H1 (cell line): ENCODE results near the gene NR3C2. TPM values are rescaled to one million over a fixed set of nuclear protein-coding genes. Genes with fewer than 3 reads are reported as not detected.

Source experiments
- CTCF ChIA-PET: fragments of 300-600 bp; sonication (Branson Sonifier 250); formaldehyde crosslinking; loops from one replicate; lab custom pipeline; 2021; ENCODE audit not compliant: partially characterized antibody; lab: Charles Lee
- POLR2A ChIA-PET: fragments of 300-600 bp; sonication (Branson Sonifier 250); formaldehyde crosslinking; loops from one replicate; lab custom pipeline; 2021; ENCODE audit warnings: inconsistent platforms; ENCODE audit not compliant: partially characterized antibody; lab: Charles Lee
- DNase-seq, 2 experiments: peaks; one replicate each; pipeline versions ENCODE4 v3.0.0 to v3.0.0-alpha.2; 2010 to 2022; ENCODE audit warnings: low spot score in 2 of 2, low read depth in 1 of 2, mixed read lengths in 1 of 2
- FAIRE-seq: peaks from 2 replicates; lab custom pipeline; 2011; peaks lifted over from hg19 to GRCh38; lab: Jason Lieb, UNC
- H2AFZ ChIP-seq: 2 replicates; pipeline ENCODE4 v1.8.1; 2012; ENCODE audit warnings: low read length, inconsistent platforms
- H2AK5ac ChIP-seq: 2 replicates; pipeline ENCODE4 v1.6.1; 2013; ENCODE audit warnings: low read depth, low read length
- H2BK120ac ChIP-seq: replicated peaks from 2 replicates; pipeline ENCODE3; 2013; ENCODE audit warnings: low read depth, low read length, inconsistent platforms
- H2BK12ac ChIP-seq: 2 replicates; pipeline ENCODE4 v1.6.1; 2013; ENCODE audit warnings: low read depth, low read length
- H2BK15ac ChIP-seq: 2 replicates; pipeline ENCODE4 v1.6.1; 2013; ENCODE audit warnings: low read length
- H2BK20ac ChIP-seq: 2 replicates; pipeline ENCODE4 v1.6.1; 2013; ENCODE audit warnings: low read length
- H2BK5ac ChIP-seq: 2 replicates; pipeline ENCODE4 v1.6.1; 2013; ENCODE audit warnings: low read depth, low read length
- H3K14ac ChIP-seq: 2 replicates; pipeline ENCODE4 v1.6.1; 2013; ENCODE audit warnings: inconsistent platforms; ENCODE audit not compliant: insufficient read length
- H3K18ac ChIP-seq: 2 replicates; pipeline ENCODE4 v1.6.1; 2013; ENCODE audit warnings: low read length; ENCODE audit errors: extremely low read depth
- H3K23ac ChIP-seq: 2 replicates; pipeline ENCODE4 v1.6.1; 2013; ENCODE audit warnings: inconsistent platforms; ENCODE audit not compliant: insufficient read length
- H3K23me2 ChIP-seq: 2 replicates; pipeline ENCODE4 v1.6.1; 2013; ENCODE audit warnings: low read depth, low read length
- H3K27ac ChIP-seq: 2 replicates; pipeline ENCODE4 v1.6.1; 2011; ENCODE audit warnings: low read depth, low read length, inconsistent platforms
- H3K27me3 ChIP-seq, 4 experiments: replicated peaks in 1 of 4; 1 replicate in 1 of 4; 2 replicates in 3 of 4; pipeline versions ENCODE4 v1.6.1 to v1.8.1; 2011 to 2013; ENCODE audit warnings: low read length in 3 of 4, mild to moderate bottlenecking in 3 of 4, inconsistent platforms in 2 of 4, mixed read lengths in 2 of 4, moderate library complexity in 1 of 4; ENCODE audit not compliant: control insufficient read depth in 3 of 4, insufficient read depth in 3 of 4; ENCODE audit errors: extremely low read depth in 1 of 4
- H3K36me3 ChIP-seq, 4 experiments: 2 replicates each; pipeline versions ENCODE4 v1.6.1 to v1.8.1; 2011 to 2013; ENCODE audit warnings: mild to moderate bottlenecking in 4 of 4, low read length in 3 of 4, moderate library complexity in 2 of 4, control low read depth in 1 of 4, inconsistent platforms in 1 of 4; ENCODE audit not compliant: insufficient read depth in 4 of 4, control insufficient read depth in 2 of 4
- H3K4ac ChIP-seq: replicated peaks from 2 replicates; pipeline ENCODE3; 2013; ENCODE audit warnings: low read length, low read depth, mixed read lengths, inconsistent platforms; ENCODE audit not compliant: insufficient read length
- H3K4me1 ChIP-seq, 4 experiments: replicated peaks in 1 of 4; 1 replicate in 1 of 4; 2 replicates in 3 of 4; pipeline versions ENCODE4 v1.6.1 to v1.8.1; 2011 to 2013; ENCODE audit warnings: low read length in 3 of 4, inconsistent platforms in 2 of 4, mixed read lengths in 1 of 4; ENCODE audit not compliant: insufficient read depth in 4 of 4, control insufficient read depth in 3 of 4
- H3K4me2 ChIP-seq, 2 experiments: 2 replicates each; pipeline versions ENCODE4 v1.6.1 to v1.8.1; 2011 to 2013; ENCODE audit warnings: low read depth in 2 of 2, low read length in 2 of 2, control low read depth in 1 of 2, inconsistent platforms in 1 of 2, mild to moderate bottlenecking in 1 of 2; ENCODE audit not compliant: insufficient read depth in 1 of 2
- H3K4me3 ChIP-seq, 4 experiments: fragments of 200-600, 300-600 bp in 1 of 4; sonication (generic), shearing (Covaris generic), sonication (Bioruptor Twin) in 1 of 4; 2 replicates each; pipeline versions ENCODE4 v1.5.1 to v1.8.1; 2011 to 2016; ENCODE audit warnings: low read length in 4 of 4, low read depth in 3 of 4, control low read depth in 2 of 4, inconsistent platforms in 2 of 4, mild to moderate bottlenecking in 2 of 4, mixed read lengths in 1 of 4, moderate library complexity in 1 of 4; ENCODE audit not compliant: insufficient read depth in 2 of 4; ENCODE audit errors: extremely low read depth in 1 of 4
- H3K56ac ChIP-seq: replicated peaks from 2 replicates; pipeline ENCODE3; 2013; ENCODE audit warnings: low read depth, mild to moderate bottlenecking, mixed read lengths, low read length, inconsistent platforms; ENCODE audit not compliant: insufficient read length
- H3K79me1 ChIP-seq: 2 replicates; pipeline ENCODE4 v1.6.1; 2013; ENCODE audit warnings: low read depth, low read length, control low read depth
- H3K79me2 ChIP-seq, 2 experiments: 2 replicates each; pipeline versions ENCODE4 v1.6.1 to v1.8.1; 2012 to 2013; ENCODE audit warnings: low read length in 2 of 2, mild to moderate bottlenecking in 2 of 2, inconsistent platforms in 1 of 2; ENCODE audit not compliant: insufficient read depth in 2 of 2, control insufficient read depth in 1 of 2
- H3K9ac ChIP-seq, 4 experiments: replicated peaks in 1 of 4; 1 replicate in 1 of 4; 2 replicates in 3 of 4; pipeline versions ENCODE4 v1.6.1 to v1.8.1; 2011 to 2013; ENCODE audit warnings: low read depth in 3 of 4, low read length in 3 of 4, control low read depth in 2 of 4, mild to moderate bottlenecking in 2 of 4, moderate library complexity in 2 of 4, inconsistent platforms in 1 of 4; ENCODE audit errors: extremely low read depth in 1 of 4
- H3K9me3 ChIP-seq, 2 experiments: 2 replicates each; pipeline versions ENCODE4 v1.6.1 to v1.8.1; 2012 to 2013; ENCODE audit warnings: mild to moderate bottlenecking in 2 of 2, moderate library complexity in 2 of 2, control low read depth in 1 of 2, inconsistent platforms in 1 of 2, low read depth in 1 of 2, low read length in 1 of 2, mixed read lengths in 1 of 2; ENCODE audit not compliant: insufficient read depth in 2 of 2
- H4K20me1 ChIP-seq, 2 experiments: replicated peaks in 1 of 2; 2 replicates each; pipeline versions ENCODE3 to v1.8.1; 2011 to 2013; ENCODE audit warnings: inconsistent platforms in 2 of 2, low read length in 2 of 2, mild to moderate bottlenecking in 1 of 2; ENCODE audit not compliant: insufficient read depth in 2 of 2, control insufficient read depth in 1 of 2
- H4K5ac ChIP-seq: 2 replicates; pipeline ENCODE4 v1.6.1; 2013; ENCODE audit warnings: low read length, low read depth, mixed read lengths, inconsistent platforms; ENCODE audit not compliant: insufficient read length
- H4K8ac ChIP-seq: 2 replicates; pipeline ENCODE4 v1.8.0; 2013; ENCODE audit warnings: mild to moderate bottlenecking, moderate library complexity, low read length, inconsistent platforms; ENCODE audit not compliant: insufficient read depth; ENCODE audit errors: extremely low read depth
- H4K91ac ChIP-seq: replicated peaks from 2 replicates; pipeline ENCODE3; 2013; ENCODE audit warnings: low read length, mixed read lengths, inconsistent platforms; ENCODE audit not compliant: insufficient read length
- POLR2A ChIP-seq, 2 experiments: IDR thresholded peaks; 1 replicate in 1 of 2; 2 replicates in 1 of 2; pipeline ENCODE4 v1.6.1; 2011; ENCODE audit warnings: low read depth in 2 of 2, low read length in 2 of 2, mild to moderate bottlenecking in 2 of 2; ENCODE audit errors: control extremely low read depth in 1 of 2
- RAD21 ChIP-seq, 2 experiments: IDR thresholded peaks in 1 of 2; conservative IDR thresholded peaks in 1 of 2; 2 replicates each; pipeline ENCODE4 v1.6.1; 2011; ENCODE audit warnings: low read depth in 2 of 2, low read length in 2 of 2, improper control_type of control experiment in 1 of 2, inconsistent platforms in 1 of 2, mild to moderate bottlenecking in 1 of 2, moderate library complexity in 1 of 2
- WGBS, 2 experiments: shearing (Covaris generic) in 1 of 2; methylation state at CpG; one replicate each; pipeline versions ENCODE4 v1.1.6 to v1.1.7; 2013 to 2015; ENCODE audit warnings: low lambda C conversion rate in 2 of 2, mixed read lengths in 2 of 2, inconsistent platforms in 1 of 2, low coverage in 1 of 2, missing lambda C conversion rate in 1 of 2; ENCODE audit not compliant: insufficient replicate concordance in 2 of 2, insufficient coverage in 1 of 2, insufficient read length in 1 of 2; ENCODE audit errors: extremely low coverage in 1 of 2, missing lambda C conversion rate in 1 of 2; 5-methylcytosine and 5-hydroxymethylcytosine counted together
- polyA plus RNA-seq, 7 experiments: library from polyadenylated mRNA; depleted of rRNA in 3 of 7; stranded (reverse) in 5 of 7; unstranded in 2 of 7; fragments of >200 nt in 5 of 7; fragments of 200-250 nt in 2 of 7; gene quantifications; 1 replicate in 5 of 7; 2 replicates in 1 of 7; 4 replicates in 1 of 7; pipeline versions ENCODE4 v1.2.1 to v1.2.3, GENCODE V29; 2011 to 2013; ENCODE audit warnings: missing spikeins in 2 of 7, mixed read lengths in 2 of 7
- total RNA-seq: library from RNA; stranded (reverse); fragmentation: NEBNext Ultra II Directional; extraction: Animal tissue kit (Norgen Biotek cat#: 25700); gene quantifications from 2 replicates; pipeline ENCODE4 v1.2.1, GENCODE V29; 2021

Gene NR3C2
- total and polyA plus RNA-seq, 2 of the 8 experiments (the other 6 are each of a cell fraction or from before 2014, with no cell fraction given), result 0.80 to 3.9 TPM

GRCh38 chr4:148415500-148415899 is 26.7 kb downstream of the NR3C2 start:
- no peak for FAIRE-seq
- peak; percentile 2 to 37; a peak in 3 of 4 replicates for TF ChIP-seq RAD21 (IDR thresholded peaks at IDR 0.05 in 1 of 2, conservative IDR thresholded peaks at IDR 0.05 in 1 of 2; ENCODE audit: low read depth in 2 of 2, low read length in 2 of 2)
- TF ChIP-seq POLR2A (IDR thresholded peaks at IDR 0.05; ENCODE audit: control extremely low read depth in 1 of 2, low read depth in 2 of 2, low read length in 2 of 2), result no peak
- POLR2A ChIA-PET, result no interaction called here

More at GRCh38 chr4:148415500-148415899, 26.7 kb downstream of the NR3C2 start:
- Histone ChIP-seq H3K4me1 (no peaks in the 10 kb centered on the region), H2BK15ac (no peak overlapping the region), H3K18ac (no peak overlapping the region), H3K56ac (no peak overlapping the region), H4K5ac (no peak overlapping the region), H4K20me1 (no peaks in the 10 kb centered on the region), H3K4me2 (no peak overlapping the region), H2BK5ac (no peak overlapping the region), H3K23me2 (no peaks in the 10 kb centered on the region), H4K8ac (no peak overlapping the region), H2AK5ac (no peak overlapping the region), H3K4me3 (no peak overlapping the region), H2BK12ac (no peak overlapping the region), H3K79me1 (no peaks in the 10 kb centered on the region), H3K23ac (no peak overlapping the region), H3K79me2 (no peaks in the 10 kb centered on the region), H4K91ac (no peak overlapping the region), H3K27me3 (no peaks in the 10 kb centered on the region), H3K9me3 (no peaks in the 10 kb centered on the region), H2AFZ (no peak overlapping the region), H3K4ac (no peak overlapping the region), H2BK120ac (no peak overlapping the region), H3K9ac (no peak overlapping the region), H2BK20ac (no peak overlapping the region), H3K14ac (no peak overlapping the region), H3K27ac (no peak overlapping the region), H3K36me3 (no peaks in the 10 kb centered on the region)
- WGBS, 2 experiments, result 97% methylated on average over 2 of the region's 2 CpGs; no CpG with 5 or more reads in 1 of the 2 experiments
- CTCF ChIA-PET, result interaction anchor here (0.7 to 1.0 kb wide), 2 partner anchors 13 to 85 kb away, joined by 3 read pairs; no protein-coding TSS in a partner anchor
- DNase-seq, result no peak
